GM12892 (cell line): ENCODE measurements around the gene COLEC12.

Source experiments
- POLR2A ChIP-seq: IDR thresholded peaks from 2 replicates; pipeline ENCODE4 v1.6.1; 2011; ENCODE audit warnings: low read depth, low read length, control low read depth
- POLR2AphosphoS5 ChIP-seq: IDR thresholded peaks from 2 replicates; pipeline ENCODE4 v1.6.1; 2011; ENCODE audit warnings: low read depth, low read length, control low read depth

- no peak for TF ChIP-seq POLR2A
- no peak for TF ChIP-seq POLR2AphosphoS5
Measured at GRCh38 chr18:484749-485464, 15.6 kb downstream of the COLEC12 start.
